Stimulated activated effector memory CD8-positive, alpha-beta T cell treated with anti-CD3 and anti-CD28 coated beads, Interleukin-12 subunit alpha, Interleukin-12 subunit beta, amount 100 ng/mL, for 72 hours (primary cell): Measurements from ENCODE around the gene CUX1.
"Not testable (repeated sequence)": the region's sequence is repeated elsewhere in the genome, so short reads cannot be mapped to it uniquely, and the experiment has no call there.

Source experiments
- ATAC-seq: fragments of 150-1000 bp; cut with Tn5 transposase; 2 replicates; pipeline ENCODE4 v1.10.0; 2021
- DNase-seq, 2 donors: peaks; one replicate each; pipeline ENCODE4 v3.0.0; 2021 to 2022; ENCODE audit warnings: low spot score in 2 of 2
- H3K27ac Mint-ChIP-seq: one replicate; pipeline ENCODE4 v1.8.0; 2022; ENCODE audit warnings: mild to moderate bottlenecking, mixed read lengths
- H3K36me3 Mint-ChIP-seq: one replicate; pipeline ENCODE4 v1.8.0; 2022; ENCODE audit warnings: mild to moderate bottlenecking, mixed read lengths
- H3K4me1 Mint-ChIP-seq: one replicate; pipeline ENCODE4 v1.8.0; 2022; ENCODE audit warnings: mixed read lengths
- H3K4me3 Mint-ChIP-seq: one replicate; pipeline ENCODE4 v1.8.0; 2022; ENCODE audit warnings: mild to moderate bottlenecking, mixed read lengths
- H3K9me3 Mint-ChIP-seq: one replicate; pipeline ENCODE4 v1.8.0; 2022; ENCODE audit warnings: mixed read lengths

CUX1 gene

GRCh38 chr7:101784292-101785127, 32.9 kb upstream of the CUX1 start:
- no peaks in the 10 kb centered on the region for H3K36me3 Mint-ChIP-seq
- H3K27ac Mint-ChIP-seq = no peak overlapping the region
- no peak for DNase-seq
- H3K4me1 Mint-ChIP-seq = no peaks in the 10 kb centered on the region
- no peak overlapping the region for H3K4me3 Mint-ChIP-seq
- ATAC-seq = no peak
- no peaks in the 10 kb centered on the region for H3K9me3 Mint-ChIP-seq

- Mint-ChIP-seq H3K4me1 (no peaks in the 10 kb centered on the region), H3K36me3 (no peaks in the 10 kb centered on the region), H3K27ac (no peak overlapping the region), H3K9me3 (no peaks in the 10 kb centered on the region), H3K4me3 (no peak overlapping the region)
- no peak for ATAC-seq
- no peak for DNase-seq
Observed at GRCh38 chr7:101787864-101788263, 29.6 kb upstream of the CUX1 start.

- ATAC-seq (no peak), DNase-seq (no peak)
- H3K9me3 Mint-ChIP-seq = no peaks in the 10 kb centered on the region
- H3K36me3 Mint-ChIP-seq = no peaks in the 10 kb centered on the region
- no peak overlapping the region for H3K4me3 Mint-ChIP-seq
- H3K4me1 Mint-ChIP-seq = no peaks in the 10 kb centered on the region
- no peak overlapping the region for H3K27ac Mint-ChIP-seq
Observed at GRCh38 chr7:101788517-101788916, 28.9 kb upstream of the CUX1 start.

GRCh38 chr7:101790566-101791293, 26.7 kb upstream of the CUX1 start:
- Mint-ChIP-seq H3K4me3 (no peak overlapping the region), H3K4me1 (no peaks in the 10 kb centered on the region), H3K36me3 (no peaks in the 10 kb centered on the region), H3K9me3 (no peaks in the 10 kb centered on the region), H3K27ac (no peak overlapping the region)
- no peak for DNase-seq
- ATAC-seq = no peak

GRCh38 chr7:101792051-101792681, 25.3 kb upstream of the CUX1 start:
- Mint-ChIP-seq H3K4me1 (no peaks in the 10 kb centered on the region), H3K36me3 (no peaks in the 10 kb centered on the region), H3K4me3 (no peak overlapping the region), H3K9me3 (no peaks in the 10 kb centered on the region), H3K27ac (no peak overlapping the region)
- ATAC-seq = no peak
- no peak for DNase-seq

- DNase-seq, H3K4me1 Mint-ChIP-seq, H3K9me3 Mint-ChIP-seq, H3K27ac Mint-ChIP-seq, H3K36me3 Mint-ChIP-seq, ATAC-seq, H3K4me3 Mint-ChIP-seq: not testable (repeated sequence)
Observed at GRCh38 chr7:101792682-101793071, 24.7 kb upstream of the CUX1 start.

- Mint-ChIP-seq H3K4me1 (no peaks in the 10 kb centered on the region), H3K27ac (no peak overlapping the region), H3K36me3 (no peaks in the 10 kb centered on the region), H3K4me3 (no peak overlapping the region), H3K9me3 (no peaks in the 10 kb centered on the region)
- DNase-seq (no peak), ATAC-seq (no peak)
Observed at GRCh38 chr7:101795461-101795860, 22.0 kb upstream of the CUX1 start.

GRCh38 chr7:101798173-101798572, 19.3 kb upstream of the CUX1 start:
- H3K4me3 Mint-ChIP-seq, H3K4me1 Mint-ChIP-seq, H3K36me3 Mint-ChIP-seq, H3K27ac Mint-ChIP-seq, H3K9me3 Mint-ChIP-seq, DNase-seq, ATAC-seq: not testable (repeated sequence)

- Mint-ChIP-seq H3K27ac (peak overlapping the region; percentile 18), H3K4me1 (peaks cover 13% of the 10 kb centered on the region), H3K9me3 (no peaks in the 10 kb centered on the region), H3K36me3 (no peaks in the 10 kb centered on the region), H3K4me3 (peak overlapping the region; percentile 19)
- DNase-seq (no peak), ATAC-seq (no peak)
Observed at GRCh38 chr7:101803203-101804087, 14.0 kb upstream of the CUX1 start.

- Mint-ChIP-seq H3K36me3 (no peaks in the 10 kb centered on the region), H3K9me3 (no peaks in the 10 kb centered on the region), H3K27ac (peak overlapping the region; percentile 18), H3K4me1 (peaks cover 13% of the 10 kb centered on the region), H3K4me3 (peak overlapping the region; percentile 19)
- DNase-seq = no peak
- no peak for ATAC-seq
Observed at GRCh38 chr7:101804088-101804963, 13.1 kb upstream of the CUX1 start.

- ATAC-seq (no peak), DNase-seq (no peak)
- peaks cover 13% of the 10 kb centered on the region for H3K4me1 Mint-ChIP-seq
- H3K36me3 Mint-ChIP-seq = no peaks in the 10 kb centered on the region
- no peak overlapping the region for H3K27ac Mint-ChIP-seq
- H3K4me3 Mint-ChIP-seq = no peak overlapping the region
- H3K9me3 Mint-ChIP-seq = no peaks in the 10 kb centered on the region
Observed at GRCh38 chr7:101804967-101805366, 12.5 kb upstream of the CUX1 start.

- H3K4me3 Mint-ChIP-seq = no peak overlapping the region
- H3K9me3 Mint-ChIP-seq = no peaks in the 10 kb centered on the region
- no peaks in the 10 kb centered on the region for H3K36me3 Mint-ChIP-seq
- H3K27ac Mint-ChIP-seq = no peak overlapping the region
- DNase-seq = no peak
- H3K4me1 Mint-ChIP-seq = peaks cover 6% of the 10 kb centered on the region
- ATAC-seq = no peak
Observed at GRCh38 chr7:101812595-101812994, 4.8 kb upstream of the CUX1 start.

- DNase-seq = no peak
- H3K9me3 Mint-ChIP-seq = no peaks in the 10 kb centered on the region
- no peak overlapping the region for H3K27ac Mint-ChIP-seq
- peaks cover 6% of the 10 kb centered on the region for H3K4me1 Mint-ChIP-seq
- peak overlapping the region; percentile 78 for H3K4me3 Mint-ChIP-seq
- no peak for ATAC-seq
- no peaks in the 10 kb centered on the region for H3K36me3 Mint-ChIP-seq
Observed at GRCh38 chr7:101813402-101814019, 3.9 kb upstream of the CUX1 start.
